ENCODE measurements around the gene CPE.

DNA sequence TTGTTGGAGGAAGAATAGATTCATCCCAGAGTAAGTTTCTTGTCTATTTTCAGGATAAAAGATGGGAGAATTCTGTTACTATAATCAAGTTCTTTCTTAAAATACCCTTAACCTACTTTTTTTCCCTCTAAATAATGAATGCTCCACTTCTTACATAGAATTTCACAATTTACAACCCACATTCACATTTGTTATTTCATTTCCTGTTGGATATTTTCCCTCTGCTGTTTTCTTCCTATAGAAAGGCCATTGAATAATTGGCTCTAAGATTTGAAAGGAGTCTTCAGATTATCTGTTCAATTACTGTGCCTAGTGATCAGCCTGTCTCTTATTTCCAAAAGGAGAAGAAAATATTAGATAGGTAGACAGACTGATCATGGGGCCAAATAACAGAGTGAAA lies 79.7 kb downstream of the CPE start:
- TF ChIP-seq CTCF (optimal IDR thresholded peaks at IDR 0.05 in 1 of 3, IDR thresholded peaks at IDR 0.05 in 1 of 3, conservative IDR thresholded peaks at IDR 0.05 in 1 of 3; ENCODE audit: extremely low read depth in 1 of 3, insufficient read depth in 2 of 3, low read length in 3 of 3): no peak
- TF ChIP-seq EZH2 (IDR thresholded peaks at IDR 0.05; ENCODE audit: low read length): no peak

Data from keratinocyte (primary cell).